Nephron (organoid): Measurements from ENCODE around the gene PRMT7.

Experiments used
- H3K27ac Mint-ChIP-seq, 3 experiments: 2 replicates each; pipeline ENCODE4 v1.8.0; 2020; ENCODE audit warnings: mixed read lengths in 3 of 3, mild to moderate bottlenecking in 2 of 3, moderate library complexity in 1 of 3
- H3K27me3 Mint-ChIP-seq: 2 replicates; pipeline ENCODE4 v1.8.0; 2021; ENCODE audit warnings: low read depth, mild to moderate bottlenecking, moderate library complexity, mixed read lengths
- H3K36me3 Mint-ChIP-seq: 2 replicates; pipeline ENCODE4 v1.8.0; 2020; ENCODE audit warnings: low read depth, mixed read lengths
- H3K4me1 Mint-ChIP-seq: 2 replicates; pipeline ENCODE4 v1.8.0; 2020; ENCODE audit warnings: mixed read lengths
- H3K4me3 Mint-ChIP-seq, 3 experiments: 2 replicates each; pipeline ENCODE4 v1.8.0; 2020; ENCODE audit warnings: mild to moderate bottlenecking in 3 of 3, mixed read lengths in 3 of 3, moderate library complexity in 2 of 3
- H3K9me3 Mint-ChIP-seq: 2 replicates; pipeline ENCODE4 v1.8.0; 2020; ENCODE audit warnings: mixed read lengths
- TF ChIP-seq, protein P1 (sequence below), 3 experiments: fragments of 200-600 bp; sonication (generic); IDR thresholded peaks; one replicate each; pipeline ENCODE4 v1.5.0; 2021; ENCODE audit warnings: antibody characterized with exemption in 3 of 3; ENCODE audit not compliant: unreplicated experiment in 3 of 3

Gene PRMT7

GRCh38 chr16:68401871-68402747 is 91.3 kb downstream of the PRMT7 start:
- H3K4me1 Mint-ChIP-seq: peaks cover 26% of the 10 kb centered on the region
- no peaks in the 10 kb centered on the region for H3K36me3 Mint-ChIP-seq
- TF ChIP-seq, protein P1, sequence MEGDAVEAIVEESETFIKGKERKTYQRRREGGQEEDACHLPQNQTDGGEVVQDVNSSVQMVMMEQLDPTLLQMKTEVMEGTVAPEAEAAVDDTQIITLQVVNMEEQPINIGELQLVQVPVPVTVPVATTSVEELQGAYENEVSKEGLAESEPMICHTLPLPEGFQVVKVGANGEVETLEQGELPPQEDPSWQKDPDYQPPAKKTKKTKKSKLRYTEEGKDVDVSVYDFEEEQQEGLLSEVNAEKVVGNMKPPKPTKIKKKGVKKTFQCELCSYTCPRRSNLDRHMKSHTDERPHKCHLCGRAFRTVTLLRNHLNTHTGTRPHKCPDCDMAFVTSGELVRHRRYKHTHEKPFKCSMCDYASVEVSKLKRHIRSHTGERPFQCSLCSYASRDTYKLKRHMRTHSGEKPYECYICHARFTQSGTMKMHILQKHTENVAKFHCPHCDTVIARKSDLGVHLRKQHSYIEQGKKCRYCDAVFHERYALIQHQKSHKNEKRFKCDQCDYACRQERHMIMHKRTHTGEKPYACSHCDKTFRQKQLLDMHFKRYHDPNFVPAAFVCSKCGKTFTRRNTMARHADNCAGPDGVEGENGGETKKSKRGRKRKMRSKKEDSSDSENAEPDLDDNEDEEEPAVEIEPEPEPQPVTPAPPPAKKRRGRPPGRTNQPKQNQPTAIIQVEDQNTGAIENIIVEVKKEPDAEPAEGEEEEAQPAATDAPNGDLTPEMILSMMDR (IDR thresholded peaks at IDR 0.05; ENCODE audit: unreplicated experiment in 3 of 3): no peak
- peaks cover 12% of the 10 kb centered on the region for H3K27me3 Mint-ChIP-seq
- no peaks in the 10 kb centered on the region for H3K9me3 Mint-ChIP-seq
- no peak overlapping the region for H3K27ac Mint-ChIP-seq
- no peak overlapping the region for H3K4me3 Mint-ChIP-seq

- H3K27ac Mint-ChIP-seq: no peak overlapping the region
- no peaks in the 10 kb centered on the region for H3K36me3 Mint-ChIP-seq
- TF ChIP-seq, protein P1 (IDR thresholded peaks at IDR 0.05; ENCODE audit: unreplicated experiment in 3 of 3): no peak
- no peaks in the 10 kb centered on the region for H3K9me3 Mint-ChIP-seq
- H3K27me3 Mint-ChIP-seq: peaks cover 12% of the 10 kb centered on the region
- no peak overlapping the region for H3K4me3 Mint-ChIP-seq
- peaks cover 21% of the 10 kb centered on the region for H3K4me1 Mint-ChIP-seq
These were observed 91.9 kb downstream of the PRMT7 start for GRCh38 chr16:68402748-68403040.

DNA sequence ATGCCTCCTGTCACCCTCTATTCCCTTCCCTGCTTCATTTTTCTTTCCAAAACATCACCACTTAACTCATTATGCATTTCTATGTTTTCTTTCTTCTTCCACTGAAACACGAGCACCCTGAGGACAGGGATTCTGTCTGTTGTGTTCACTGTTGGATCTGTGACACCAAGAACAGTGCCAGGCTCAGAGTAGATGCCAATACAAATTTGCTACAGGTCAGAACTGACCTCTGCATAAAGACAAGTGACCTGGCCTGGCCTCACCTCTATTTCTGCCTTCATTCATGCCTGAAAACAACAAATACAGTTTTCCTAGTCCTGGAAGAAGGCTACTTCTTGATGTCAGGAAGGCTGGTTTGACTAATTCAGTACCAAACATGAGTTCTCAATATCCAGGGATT is 92.4 kb downstream of the PRMT7 start:
- H3K36me3 Mint-ChIP-seq: no peaks in the 10 kb centered on the region
- peaks cover 17% of the 10 kb centered on the region for H3K4me1 Mint-ChIP-seq
- H3K27me3 Mint-ChIP-seq: peaks cover 12% of the 10 kb centered on the region
- H3K4me3 Mint-ChIP-seq: no peak overlapping the region
- no peaks in the 10 kb centered on the region for H3K9me3 Mint-ChIP-seq
- no peak overlapping the region for H3K27ac Mint-ChIP-seq
- TF ChIP-seq, protein P1 (IDR thresholded peaks at IDR 0.05; ENCODE audit: unreplicated experiment in 3 of 3): no peak

DNA sequence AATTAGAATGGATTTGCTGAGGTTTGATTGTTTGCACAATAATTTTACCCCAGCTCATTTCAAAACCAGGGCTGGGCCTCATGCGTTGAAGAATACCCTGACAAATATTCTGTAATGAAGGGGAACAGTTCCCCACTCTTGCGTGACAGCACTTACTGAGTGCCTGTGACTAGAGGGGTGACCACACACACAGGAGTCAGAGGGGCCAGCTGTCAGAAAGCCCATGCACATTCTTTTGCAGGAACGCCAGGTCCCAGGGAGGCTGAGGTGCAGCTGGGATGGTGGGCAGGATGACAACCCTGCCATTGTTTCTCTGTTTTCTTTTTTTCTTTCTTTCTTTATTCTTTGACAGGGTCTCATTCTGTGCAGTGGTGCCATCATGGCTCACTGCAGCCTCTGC is 92.9 kb downstream of the PRMT7 start:
- H3K27ac Mint-ChIP-seq: no peak overlapping the region
- H3K9me3 Mint-ChIP-seq: no peaks in the 10 kb centered on the region
- peaks cover 12% of the 10 kb centered on the region for H3K27me3 Mint-ChIP-seq
- H3K4me1 Mint-ChIP-seq: peaks cover 12% of the 10 kb centered on the region
- H3K4me3 Mint-ChIP-seq: no peak overlapping the region
- TF ChIP-seq, protein P1 (IDR thresholded peaks at IDR 0.05; ENCODE audit: unreplicated experiment in 3 of 3): no peak
- H3K36me3 Mint-ChIP-seq: no peaks in the 10 kb centered on the region

DNA sequence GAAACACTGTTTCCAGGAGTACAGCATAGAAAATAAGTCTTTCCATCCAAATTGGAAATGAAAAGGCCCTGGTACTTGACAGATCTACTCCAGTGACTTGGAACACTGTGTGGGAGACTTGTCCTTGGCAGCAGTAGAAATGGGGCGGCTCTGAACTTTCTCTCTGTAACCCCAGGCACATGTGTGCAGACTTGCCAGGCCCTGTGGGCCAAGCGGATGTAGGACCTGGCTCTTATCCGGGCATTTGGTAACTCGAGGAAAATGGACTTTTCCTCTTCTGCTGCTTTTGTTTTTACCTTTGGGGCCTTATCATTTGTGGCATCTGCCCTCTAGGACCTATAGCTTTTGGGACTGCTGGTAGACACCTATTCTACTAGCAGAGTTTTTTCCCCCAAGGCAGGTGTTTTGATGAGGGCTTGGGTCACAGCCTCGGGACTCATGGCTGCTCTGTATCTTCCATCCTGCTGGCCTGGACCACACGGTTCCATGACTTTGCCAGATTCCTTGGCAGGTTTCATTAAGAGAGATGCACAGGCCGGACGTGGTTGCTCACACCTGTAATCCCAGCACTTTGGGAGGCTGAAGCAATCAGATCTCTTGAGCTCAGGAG is 94.0 kb downstream of the PRMT7 start:
- Mint-ChIP-seq H3K4me3 (no peak overlapping the region), H3K9me3 (no peaks in the 10 kb centered on the region), H3K27me3 (peaks cover 12% of the 10 kb centered on the region), H3K4me1 (peaks cover 12% of the 10 kb centered on the region), H3K27ac (no peak overlapping the region), H3K36me3 (no peaks in the 10 kb centered on the region)
- TF ChIP-seq, protein P1 (IDR thresholded peaks at IDR 0.05; ENCODE audit: unreplicated experiment in 3 of 3): no peak
